OCI-LY3 (cell line): Measurements from ENCODE around the gene ZC3H6.

Source experiments
- H2AFZ ChIP-seq: fragments of 200-600, 300-600 bp; shearing (Covaris generic); 2 replicates; pipeline ENCODE4 v1.6.0; 2014; ENCODE audit warnings: antibody characterized with exemption, low read depth, low read length
- H3K27ac ChIP-seq: fragments of 200-600, 300-600 bp; sonication (generic); 2 replicates; pipeline ENCODE4 v1.5.1; 2014; ENCODE audit warnings: mild to moderate bottlenecking, low read length, moderate library complexity, mixed read lengths
- H3K27me3 ChIP-seq: fragments of 200-600, 300-600 bp; sonication (generic); 2 replicates; pipeline ENCODE4 v1.6.1; 2014; ENCODE audit warnings: low read depth, low read length, mixed read lengths
- H3K36me3 ChIP-seq: fragments of 200-600, 300-600 bp; sonication (generic); replicated peaks from 2 replicates; pipeline ENCODE3; 2014; ENCODE audit warnings: low read depth, low read length, mixed read lengths
- H3K4me1 ChIP-seq: fragments of 300-600, 200-600 bp; sonication (generic); 2 replicates; pipeline ENCODE4 v1.6.1; 2014; ENCODE audit warnings: low read length, mixed read lengths
- H3K4me2 ChIP-seq: fragments of 200-600, 300-600 bp; sonication (generic); 2 replicates; pipeline ENCODE4 v1.6.1; 2014; ENCODE audit warnings: low read length, mixed read lengths
- H3K4me3 ChIP-seq: fragments of 300-600, 200-600 bp; sonication (generic); 2 replicates; pipeline ENCODE4 v1.5.1; 2014; ENCODE audit warnings: antibody characterized with exemption, mild to moderate bottlenecking, low read length, moderate library complexity
- H3K79me2 ChIP-seq: fragments of 300-600, 200-600 bp; shearing (Covaris generic); 2 replicates; pipeline ENCODE4 v1.6.1; 2014; ENCODE audit warnings: mild to moderate bottlenecking, low read length, mixed read lengths
- H3K9ac ChIP-seq: fragments of 300-600, 200-600 bp; shearing (Covaris generic); 2 replicates; pipeline ENCODE4 v1.6.0; 2014; ENCODE audit warnings: mild to moderate bottlenecking, low read length, moderate library complexity
- H3K9me3 ChIP-seq: fragments of 200-600, 300-600 bp; shearing (Covaris generic); 2 replicates; pipeline ENCODE4 v1.6.1; 2014; ENCODE audit warnings: low read length, mixed read lengths; ENCODE audit not compliant: insufficient read depth
- H4K20me1 ChIP-seq: fragments of 200-600, 300-600 bp; sonication (generic); 2 replicates; pipeline ENCODE4 v1.6.1; 2016; ENCODE audit warnings: low read length, mixed read lengths; ENCODE audit not compliant: insufficient read depth
- CTCF ChIP-seq: fragments of 200-600, 300-600 bp; sonication (generic); IDR thresholded peaks from 2 replicates; pipeline ENCODE4 v1.5.1; 2014; ENCODE audit warnings: antibody characterized with exemption, low read length, low read depth
- EZH2phosphoT487 ChIP-seq: fragments of 200-600 bp; shearing (Covaris generic); IDR thresholded peaks from 2 replicates; pipeline ENCODE4 v1.6.1; 2018; ENCODE audit warnings: antibody characterized with exemption, mixed run types, low read depth

The ZC3H6 gene

GRCh38 chr2:112251271-112251670, 24.1 kb upstream of the ZC3H6 start:
- Histone ChIP-seq H3K27me3 (no peaks in the 10 kb centered on the region), H3K36me3 (peaks cover 21% of the 10 kb centered on the region), H3K27ac (no peak overlapping the region), H3K79me2 (peaks cover 48% of the 10 kb centered on the region), H2AFZ (no peak overlapping the region), H3K4me1 (peaks cover 18% of the 10 kb centered on the region), H4K20me1 (0 out of 2 replicates have a peak, but pooled peaks cover 6% of the 10 kb centered on the region), H3K9ac (no peak overlapping the region), H3K4me2 (no peak overlapping the region), H3K9me3 (no peaks in the 10 kb centered on the region), H3K4me3 (no peak overlapping the region)
- no peak for TF ChIP-seq CTCF
- no peak for TF ChIP-seq EZH2phosphoT487

- TF ChIP-seq CTCF (no peak), EZH2phosphoT487 (no peak)
- Histone ChIP-seq H4K20me1 (0 out of 2 replicates have a peak, but pooled peaks cover 6% of the 10 kb centered on the region), H3K36me3 (peaks cover 14% of the 10 kb centered on the region), H3K4me1 (peaks cover 18% of the 10 kb centered on the region), H3K27me3 (no peaks in the 10 kb centered on the region), H3K79me2 (peaks cover 48% of the 10 kb centered on the region), H3K9me3 (no peaks in the 10 kb centered on the region), H3K4me3 (peak overlapping the region; percentile 97), H3K9ac (no peak overlapping the region), H3K27ac (no peak overlapping the region), H3K4me2 (peak overlapping the region; percentile 91), H2AFZ (no peak overlapping the region)
These were observed 22.1 kb upstream of the ZC3H6 start for GRCh38 chr2:112253261-112253815.

- H3K79me2 ChIP-seq: peaks cover 48% of the 10 kb centered on the region
- TF ChIP-seq CTCF: no peak
- TF ChIP-seq EZH2phosphoT487: no peak
- peak within 1 kb of the TSS; percentile 88 for H3K9ac ChIP-seq
- no peaks in the 10 kb centered on the region for H3K9me3 ChIP-seq
- no peaks in the 10 kb centered on the region for H3K27me3 ChIP-seq
- 0 out of 2 replicates have a peak, but pooled peaks cover 6% of the 10 kb centered on the region for H4K20me1 ChIP-seq
- H3K36me3 ChIP-seq: peaks cover 10% of the 10 kb centered on the region
- peak within 1 kb of the TSS; percentile 76 for H2AFZ ChIP-seq
- peak within 1 kb of the TSS; percentile 97 for H3K4me3 ChIP-seq
- peak within 1 kb of the TSS; percentile 61 for H3K27ac ChIP-seq
- H3K4me2 ChIP-seq: peak within 1 kb of the TSS; percentile 91
- peaks cover 22% of the 10 kb centered on the region for H3K4me1 ChIP-seq
These were observed 20.7 kb upstream of the ZC3H6 start, which contains the start of gene ZC3H8 for GRCh38 chr2:112254466-112255240. Gene ZC3H8 (minus strand): TSS chr2:112255042. CDS start chr2:112254981, 61 bp downstream.

- Histone ChIP-seq H3K4me2 (peak overlapping the region; percentile 53), H3K27me3 (no peaks in the 10 kb centered on the region), H3K9ac (no peak overlapping the region), H3K4me1 (peaks cover 24% of the 10 kb centered on the region), H2AFZ (no peak overlapping the region), H3K36me3 (no peaks in the 10 kb centered on the region), H3K9me3 (no peaks in the 10 kb centered on the region), H3K4me3 (0 out of 2 replicates have a peak overlapping the region, but pooled peaks have one; percentile 97), H3K27ac (no peak overlapping the region), H4K20me1 (0 out of 2 replicates have a peak, but pooled peaks cover 6% of the 10 kb centered on the region), H3K79me2 (peaks cover 38% of the 10 kb centered on the region)
- TF ChIP-seq CTCF (no peak), EZH2phosphoT487 (no peak)
These were observed 19.5 kb upstream of the ZC3H6 start for GRCh38 chr2:112255875-112256274.
